NCI-H1105 (cell line): ENCODE results near the gene SMAD7.
A peak's percentile ranks its signal among the peaks of the same experiment; 100 is the strongest.

Experiments used
- DNase-seq: peaks from one replicate; lab custom pipeline; 2025; lab: John Stamatoyannopoulos, UW

SMAD7 gene

GRCh38 chr18:48914581-48915251 lies 36.0 kb downstream of the SMAD7 start:
- DNase-seq, result no peak

GRCh38 chr18:48913775-48914174 lies 37.0 kb downstream of the SMAD7 start:
- no peak for DNase-seq

GRCh38 chr18:48913201-48913600 lies 37.6 kb downstream of the SMAD7 start:
- no peak for DNase-seq

GRCh38 chr18:48910972-48911545 lies 39.7 kb downstream of the SMAD7 start:
- no peak for DNase-seq

GRCh38 chr18:48909721-48910120 lies 41.0 kb downstream of the SMAD7 start:
- DNase-seq, result no peak

DNA sequence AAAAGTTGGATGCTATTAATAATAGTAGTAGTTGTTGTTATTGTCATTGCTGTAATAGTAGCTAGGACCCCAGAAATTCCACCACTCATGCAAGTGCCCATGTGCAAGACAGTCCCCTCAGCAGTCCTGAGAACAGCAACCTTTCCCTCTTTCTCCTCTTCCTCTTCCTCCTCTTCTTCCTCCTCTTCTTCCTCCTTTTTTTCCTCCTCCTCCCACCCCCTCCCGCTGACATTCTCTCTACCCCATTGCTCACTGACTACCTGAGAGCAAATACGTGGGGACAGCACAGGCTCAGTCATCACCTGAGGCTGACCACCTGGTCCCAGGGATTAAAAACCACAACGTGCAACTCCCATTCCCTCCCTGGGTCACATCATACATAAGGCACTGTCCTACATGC lies 41.8 kb downstream of the SMAD7 start:
- no peak for DNase-seq

DNA sequence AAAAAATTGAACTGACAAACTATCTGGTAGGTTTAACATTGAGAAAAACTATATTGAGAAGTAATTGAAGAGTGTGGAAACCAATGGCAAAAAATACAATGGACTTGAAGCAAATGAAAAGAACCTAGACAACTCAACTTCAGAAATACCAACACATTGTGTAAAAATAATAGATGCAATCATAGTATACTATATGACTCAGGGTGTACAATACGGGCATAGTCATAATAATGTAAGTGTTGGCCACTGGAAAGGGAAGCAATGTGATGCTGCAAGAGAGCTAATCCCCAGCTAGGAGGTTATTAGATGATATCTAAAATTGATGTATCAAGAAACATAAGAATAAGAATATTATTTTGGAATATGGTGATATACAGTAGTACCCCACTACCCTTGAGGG lies 45.3 kb downstream of the SMAD7 start:
- no peak for DNase-seq

DNA sequence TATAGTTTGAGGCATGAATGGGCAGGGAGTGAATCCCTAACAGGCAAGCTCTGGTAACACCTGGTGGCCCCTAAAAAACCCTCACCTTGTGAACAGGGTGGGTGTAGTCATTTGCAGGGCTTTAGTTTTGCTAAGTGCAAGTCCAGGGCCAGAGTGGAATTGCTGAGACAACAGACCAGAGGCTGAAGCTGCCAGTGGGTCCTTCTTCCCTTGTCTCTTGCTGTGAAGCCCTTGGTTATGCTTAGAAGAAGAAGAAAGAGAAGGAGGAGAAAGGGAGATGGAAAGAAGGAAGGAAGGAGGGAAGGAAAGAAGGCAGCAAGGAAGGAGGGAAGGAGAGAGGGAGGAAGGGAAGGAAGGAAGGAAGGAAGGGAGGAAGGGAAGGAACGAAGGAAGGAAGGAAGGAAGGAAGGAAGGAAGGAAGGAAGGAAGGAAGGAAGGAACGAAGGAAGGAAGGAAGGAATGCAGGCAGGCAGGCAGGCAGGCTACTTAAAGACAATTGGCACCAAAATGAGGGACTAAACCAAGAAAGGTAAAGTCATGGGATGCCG lies 45.8 kb downstream of the SMAD7 start:
- DNase-seq, result no peak

- no peak for DNase-seq
These were observed 46.7 kb downstream of the SMAD7 start for GRCh38 chr18:48904091-48904490.

DNA sequence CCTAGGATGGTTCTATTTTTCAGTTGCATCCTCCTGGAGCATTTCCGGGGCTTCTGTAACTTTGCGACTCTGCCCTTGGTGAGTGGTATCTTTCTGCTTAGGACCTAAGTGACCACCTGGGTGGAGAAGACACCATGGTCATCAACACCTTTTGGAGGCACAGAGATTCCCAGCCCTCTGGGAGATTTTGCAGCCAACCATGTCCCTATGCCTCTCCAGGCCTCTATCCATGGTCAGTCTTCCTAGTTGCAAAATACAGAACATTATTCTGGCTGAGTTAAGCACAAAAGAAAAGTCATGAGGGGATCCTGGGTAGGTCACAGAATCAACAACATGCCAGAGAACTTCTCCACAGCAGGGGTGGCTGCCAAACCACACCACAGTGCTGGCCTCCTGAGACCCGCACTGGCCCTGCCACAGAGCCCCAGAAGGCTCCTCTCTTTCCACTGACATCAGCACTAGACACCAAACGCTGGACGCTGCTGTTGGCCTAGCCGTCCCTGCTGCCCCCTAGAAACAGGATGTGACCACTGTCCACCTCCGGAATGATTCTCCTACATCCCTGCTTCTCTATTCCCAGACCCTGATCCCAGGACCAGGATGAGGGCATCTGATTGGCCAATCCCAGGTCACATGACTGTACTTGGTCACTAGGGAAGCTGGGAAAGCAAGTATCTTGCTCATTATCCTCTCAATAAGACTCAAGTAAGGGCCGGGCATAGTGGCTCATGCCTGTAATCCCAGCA lies 47.7 kb downstream of the SMAD7 start:
- no peak for DNase-seq

DNA sequence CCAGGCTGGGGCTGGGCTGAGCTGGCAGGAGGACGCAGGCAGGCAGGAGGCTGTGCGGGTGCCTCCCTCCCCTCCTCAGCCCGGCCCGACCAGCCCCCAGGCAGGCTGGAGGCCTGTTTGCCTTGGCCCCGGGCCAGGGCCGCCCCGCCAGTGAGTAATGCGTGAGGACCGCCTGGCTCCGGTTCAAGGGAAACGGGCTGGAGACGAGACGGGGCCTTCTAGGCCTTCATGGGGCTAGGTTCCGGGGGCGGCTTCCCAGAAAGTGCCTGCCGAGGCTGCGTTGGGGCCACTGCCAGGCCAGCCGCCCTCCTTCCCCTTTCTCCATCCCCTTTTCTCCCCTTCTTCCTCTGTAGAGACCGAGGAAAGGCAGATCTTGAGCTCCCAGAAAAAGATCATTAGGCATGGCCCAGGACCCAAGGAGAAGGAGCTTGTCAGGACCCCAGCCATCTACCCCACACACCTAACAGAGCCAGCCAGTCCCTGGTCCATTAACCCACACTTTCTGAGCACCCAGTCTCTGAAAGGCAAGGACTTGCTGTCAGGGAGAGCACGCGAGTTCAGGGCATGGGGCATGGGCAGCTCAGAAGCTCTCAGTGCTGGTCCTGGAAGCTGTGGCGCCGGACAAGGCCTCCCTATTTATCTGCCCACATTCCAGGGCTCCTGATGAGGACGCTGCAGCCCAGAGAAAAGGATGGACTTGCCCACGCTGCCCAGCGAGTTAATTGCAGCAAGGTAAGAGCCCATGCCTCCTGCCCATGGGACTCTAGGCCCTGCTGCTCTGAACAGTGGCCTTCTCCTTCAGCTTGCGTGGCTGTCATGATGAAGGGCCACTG lies 48.5 kb downstream of the SMAD7 start:
- DNase-seq, result peak; percentile 90

DNA sequence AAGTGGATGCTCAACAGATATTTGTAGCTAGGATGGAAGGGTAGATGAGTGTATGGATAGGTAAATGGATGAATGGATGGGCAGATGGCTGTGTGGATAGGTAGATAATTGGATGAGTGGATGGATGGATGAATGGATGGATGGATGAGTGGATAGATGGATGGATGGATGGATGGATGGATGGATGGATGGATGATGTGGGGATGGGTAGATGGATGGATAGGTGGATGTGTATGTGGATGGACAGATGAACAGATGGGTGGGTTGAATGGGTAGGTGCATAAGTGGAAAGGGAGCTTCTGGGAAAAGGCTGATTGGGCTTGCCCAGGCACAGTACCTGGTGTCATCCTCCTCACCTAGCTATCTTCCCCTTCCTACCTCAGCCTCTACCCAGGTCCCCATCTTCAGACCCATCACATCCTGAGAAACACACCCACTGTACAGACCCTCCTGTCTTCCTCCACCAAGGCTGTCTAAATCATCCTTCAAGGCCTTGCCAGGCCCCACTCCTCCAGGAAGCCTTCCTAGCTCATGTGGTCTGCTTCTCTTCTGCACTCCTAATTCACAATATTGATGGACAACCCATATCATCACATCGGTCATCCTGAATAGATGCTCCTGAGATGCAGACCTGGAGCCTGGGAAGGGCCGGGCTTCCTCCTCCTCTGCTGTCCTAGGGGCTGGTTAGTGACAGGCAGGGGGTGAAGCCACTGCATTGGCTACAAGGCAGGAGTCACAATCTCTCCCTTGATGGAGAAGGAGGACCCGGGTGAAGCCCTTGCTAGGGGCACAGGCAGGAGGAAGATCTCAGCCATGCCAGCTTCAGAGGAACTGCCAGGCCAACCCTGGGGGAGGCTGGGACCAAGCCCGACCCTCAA lies 49.4 kb downstream of the SMAD7 start:
- DNase-seq, result no peak

DNA sequence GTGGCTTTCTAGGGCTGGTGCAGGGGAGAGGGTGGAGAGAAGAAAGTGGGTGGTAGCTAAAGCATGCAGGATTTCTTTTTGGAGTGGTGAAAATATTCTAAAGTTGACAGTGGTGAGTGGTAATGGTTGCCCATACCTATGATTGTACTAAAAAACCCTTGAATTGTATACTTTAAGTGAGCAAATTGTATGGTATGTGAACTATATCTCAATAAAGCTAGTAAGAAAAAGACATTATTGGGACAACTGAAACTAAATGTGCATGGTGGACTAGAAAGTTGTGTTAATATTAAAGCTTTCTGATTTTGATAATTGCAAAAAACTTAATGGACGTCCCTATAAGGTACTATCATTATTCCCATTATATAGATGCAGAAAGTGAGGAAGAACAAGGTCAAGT lies 50.3 kb downstream of the SMAD7 start:
- DNase-seq, result no peak

GRCh38 chr18:48899558-48900174 lies 51.1 kb downstream of the SMAD7 start:
- DNase-seq, result no peak

DNA sequence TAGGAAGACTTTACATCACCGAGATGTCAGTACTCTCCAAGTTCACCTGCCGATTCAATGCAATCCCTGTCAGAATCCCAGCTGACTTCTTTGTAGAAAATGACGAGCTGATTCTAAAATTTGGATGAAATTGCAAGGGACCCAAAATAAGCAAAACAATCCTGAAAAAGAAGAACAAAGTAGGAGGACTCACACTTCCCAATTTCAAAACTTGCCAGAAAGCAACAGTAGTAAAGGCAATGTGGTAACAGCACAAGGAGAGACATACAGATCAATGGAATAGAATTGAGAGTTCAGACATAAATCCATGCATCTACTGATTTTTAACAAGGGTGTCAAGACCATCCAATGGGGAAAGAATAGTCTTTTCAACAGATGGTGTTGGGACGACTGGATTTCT lies 52.2 kb downstream of the SMAD7 start:
- no peak for DNase-seq

GRCh38 chr18:48897531-48897930 lies 53.2 kb downstream of the SMAD7 start:
- DNase-seq, result no peak

GRCh38 chr18:48896875-48897511 lies 53.8 kb downstream of the SMAD7 start:
- no peak for DNase-seq

- DNase-seq, result no peak
These were observed 54.4 kb downstream of the SMAD7 start for GRCh38 chr18:48896326-48896874.

- DNase-seq, result no peak
These were observed 55.9 kb downstream of the SMAD7 start for GRCh38 chr18:48894799-48895346.
